IMR-90 (cell line): Measurements from ENCODE around the gene DUSP3. TPM values are rescaled to one million over a fixed set of nuclear protein-coding genes. Genes with fewer than 3 reads are reported as not detected.
A peak's percentile ranks its signal among the peaks of the same experiment; 100 is the strongest.

Experiments
- ATAC-seq: fragments of 200-7000 bp; cut with Tn5 transposase; 2 replicates; pipeline ENCODE4 v1.9.1; 2020; ENCODE audit warnings: low read depth, mild to moderate bottlenecking, moderate library complexity
- BruUV-seq: library from RNA; stranded (reverse); fragments of 400-500 nt; replicated peaks from 2 replicates; lab custom pipeline; 2021; lab: Mats Ljungman, UMichigan
- CTCF ChIA-PET: fragments of 300-600 bp; formaldehyde crosslinking; extraction: SDS; loops from one replicate; lab custom pipeline; 2021; ENCODE audit warnings: antibody characterized with exemption; lab: Yijun Ruan, JAX
- POLR2A ChIA-PET: fragments of 300-600 bp; sonication (Branson Sonifier 250); formaldehyde crosslinking; loops from one replicate; lab custom pipeline; 2022; ENCODE audit warnings: antibody characterized with exemption; ENCODE audit not compliant: unreplicated experiment; lab: Charles Lee
- DNase-seq: peaks from one replicate; pipeline ENCODE4 v3.0.0; 2013
- H2AFZ ChIP-seq: replicated peaks from 2 replicates; pipeline ENCODE3; 2013; ENCODE audit warnings: low read length, mild to moderate bottlenecking; ENCODE audit not compliant: poor library complexity
- H2AK5ac ChIP-seq: 2 replicates; pipeline ENCODE4 v1.6.1; 2013; ENCODE audit warnings: low read depth, low read length, inconsistent platforms
- H2AK9ac ChIP-seq: replicated peaks from 2 replicates; pipeline ENCODE3; 2013; ENCODE audit warnings: mild to moderate bottlenecking, low read depth, low read length, moderate library complexity; ENCODE audit not compliant: poor library complexity
- H2BK120ac ChIP-seq: 2 replicates; pipeline ENCODE4 v1.6.1; 2013; ENCODE audit warnings: low read depth, low read length, inconsistent platforms
- H2BK15ac ChIP-seq: 3 replicates; pipeline ENCODE4 v1.6.1; 2013; ENCODE audit warnings: low read depth, low read length, inconsistent platforms
- H2BK20ac ChIP-seq: 2 replicates; pipeline ENCODE4 v1.6.1; 2013; ENCODE audit warnings: low read depth, mild to moderate bottlenecking, inconsistent platforms, low read length, moderate library complexity
- H2BK5ac ChIP-seq: 2 replicates; pipeline ENCODE4 v1.6.1; 2013; ENCODE audit warnings: mild to moderate bottlenecking, low read depth, low read length, inconsistent platforms; ENCODE audit not compliant: poor library complexity, severe bottlenecking
- H3K14ac ChIP-seq: replicated peaks from 2 replicates; pipeline ENCODE4 v1.6.1; 2013; ENCODE audit warnings: low read depth, low read length, inconsistent platforms
- H3K18ac ChIP-seq: 2 replicates; pipeline ENCODE4 v1.6.1; 2013; ENCODE audit warnings: low read depth, low read length, control low read depth
- H3K23ac ChIP-seq: 2 replicates; pipeline ENCODE4 v1.6.1; 2013; ENCODE audit warnings: low read depth, low read length, inconsistent platforms
- H3K27ac ChIP-seq: 2 replicates; pipeline ENCODE4 v1.5.1; 2013; ENCODE audit warnings: mild to moderate bottlenecking, control low read depth, low read length; ENCODE audit not compliant: insufficient read depth
- H3K27me3 ChIP-seq: 2 replicates; pipeline ENCODE4 v1.6.1; 2013; ENCODE audit warnings: low read length; ENCODE audit not compliant: control insufficient read depth, insufficient read depth
- H3K36me3 ChIP-seq: 2 replicates; pipeline ENCODE4 v1.6.1; 2013; ENCODE audit warnings: low read length, mixed read lengths; ENCODE audit not compliant: control insufficient read depth, insufficient read depth
- H3K4ac ChIP-seq: 2 replicates; pipeline ENCODE4 v1.6.1; 2013; ENCODE audit warnings: low read depth, low read length, inconsistent platforms
- H3K4me1 ChIP-seq: 2 replicates; pipeline ENCODE4 v1.6.1; 2013; ENCODE audit warnings: low read length, mixed read lengths; ENCODE audit not compliant: control insufficient read depth, insufficient read depth
- H3K4me2 ChIP-seq: 2 replicates; pipeline ENCODE4 v1.6.1; 2013; ENCODE audit warnings: low read depth, mild to moderate bottlenecking, control low read depth, low read length, moderate library complexity
- H3K4me3 ChIP-seq: 2 replicates; pipeline ENCODE4 v1.5.1; 2013; ENCODE audit warnings: low read depth, mild to moderate bottlenecking, control low read depth, low read length, moderate library complexity; ENCODE audit not compliant: insufficient read depth
- H3K56ac ChIP-seq: 2 replicates; pipeline ENCODE4 v1.6.1; 2013; ENCODE audit warnings: low read length, inconsistent platforms; ENCODE audit not compliant: insufficient read depth; ENCODE audit errors: extremely low read depth
- H3K79me1 ChIP-seq, 2 experiments: 2 replicates each; pipeline ENCODE4 v1.6.1; 2013; ENCODE audit warnings: low read length in 2 of 2, inconsistent platforms in 1 of 2, low read depth in 1 of 2
- H3K9ac ChIP-seq: 2 replicates; pipeline ENCODE4 v1.6.1; 2013; ENCODE audit warnings: low read depth, low read length, control low read depth
- H3K9me1 ChIP-seq: 2 replicates; pipeline ENCODE4 v1.6.1; 2013; ENCODE audit warnings: low read length, inconsistent platforms; ENCODE audit not compliant: insufficient read depth
- H3K9me3 ChIP-seq: 2 replicates; pipeline ENCODE4 v1.6.1; 2013; ENCODE audit warnings: low read length; ENCODE audit not compliant: control insufficient read depth, insufficient read depth
- H4K20me1 ChIP-seq: 2 replicates; pipeline ENCODE4 v1.6.1; 2013; ENCODE audit warnings: low read length, inconsistent platforms; ENCODE audit not compliant: insufficient read depth
- H4K5ac ChIP-seq: 2 replicates; pipeline ENCODE4 v1.6.1; 2013; ENCODE audit warnings: mild to moderate bottlenecking, low read depth, low read length, control low read depth
- H4K8ac ChIP-seq, 2 experiments: 2 replicates each; pipeline ENCODE4 v1.6.1; 2013; ENCODE audit warnings: low read depth in 2 of 2, low read length in 2 of 2, control low read depth in 1 of 2, inconsistent platforms in 1 of 2
- H4K91ac ChIP-seq: 2 replicates; pipeline ENCODE4 v1.6.1; 2013; ENCODE audit warnings: low read depth, low read length, inconsistent platforms; ENCODE audit not compliant: insufficient read depth
- CEBPB ChIP-seq: IDR thresholded peaks from 2 replicates; pipeline ENCODE4 v1.6.1; 2012; ENCODE audit warnings: low read depth, low read length, improper control_type of control experiment
- CHD1 ChIP-seq: IDR thresholded peaks from 2 replicates; pipeline ENCODE4 v1.6.1; 2012; ENCODE audit warnings: low read depth, low read length, improper control_type of control experiment
- ELK1 ChIP-seq: fragments of 150-350 bp; IDR thresholded peaks from 2 replicates; pipeline ENCODE4 v1.6.1; 2016; ENCODE audit warnings: low read depth, mild to moderate bottlenecking, low read length, moderate library complexity, borderline replicate concordance
- FOS ChIP-seq: fragments of 150-350 bp; IDR thresholded peaks from 2 replicates; pipeline ENCODE4 v1.6.1; 2016; ENCODE audit warnings: low read depth, low read length
- MAFK ChIP-seq: IDR thresholded peaks from 2 replicates; pipeline ENCODE4 v1.6.1; 2012; ENCODE audit warnings: low read depth, low read length, improper control_type of control experiment
- MAZ ChIP-seq: IDR thresholded peaks from 2 replicates; pipeline ENCODE4 v1.6.1; 2012; ENCODE audit warnings: low read depth, mild to moderate bottlenecking, low read length, improper control_type of control experiment, moderate library complexity, borderline replicate concordance
- MXI1 ChIP-seq: IDR thresholded peaks from 2 replicates; pipeline ENCODE4 v1.6.1; 2012; ENCODE audit warnings: low read depth, mild to moderate bottlenecking, low read length, moderate library complexity, borderline replicate concordance
- NFE2L2 ChIP-seq: fragments of 150-350 bp; IDR thresholded peaks from 2 replicates; pipeline ENCODE4 v1.6.1; 2016; ENCODE audit warnings: low read depth, mild to moderate bottlenecking, low read length
- POLR2A ChIP-seq: IDR thresholded peaks from 2 replicates; pipeline ENCODE4 v1.6.1; 2012; ENCODE audit warnings: mild to moderate bottlenecking, low read depth, low read length
- RAD21 ChIP-seq: IDR thresholded peaks from 2 replicates; pipeline ENCODE4 v1.6.1; 2012; ENCODE audit warnings: low read length, improper control_type of control experiment
- RCOR1 ChIP-seq: IDR thresholded peaks from 2 replicates; pipeline ENCODE4 v1.6.1; 2012; ENCODE audit warnings: mild to moderate bottlenecking, low read length, improper control_type of control experiment; ENCODE audit not compliant: insufficient replicate concordance
- RFX5 ChIP-seq: IDR thresholded peaks from 2 replicates; pipeline ENCODE4 v1.8.0; 2012; ENCODE audit warnings: low read depth, mild to moderate bottlenecking, low read length, moderate library complexity
- USF2 ChIP-seq: fragments of 150-350 bp; IDR thresholded peaks from 2 replicates; pipeline ENCODE4 v1.6.1; 2017; ENCODE audit warnings: mild to moderate bottlenecking, antibody characterized with exemption, low read length, low read depth
- WGBS, 2 experiments: methylation state at CpG; one replicate each; pipeline versions ENCODE4 v1.1.5 to v1.1.7; 2013; ENCODE audit warnings: missing lambda C conversion rate in 2 of 2; ENCODE audit not compliant: insufficient read length in 1 of 2; ENCODE audit errors: extremely low coverage in 2 of 2; 5-methylcytosine and 5-hydroxymethylcytosine counted together
- dilution Hi-C: fragments of 300-500 bp; cut with HindIII; formaldehyde crosslinking; loops from one replicate; pipeline ENCODE4 v1.14.3; 2018; ENCODE audit warnings: low sequenced_read_pairs; ENCODE audit not compliant: unreplicated experiment
- in situ Hi-C: fragments of 300-500 bp; cut with MboI; formaldehyde crosslinking; loops from 3 replicates; pipeline ENCODE4 v1.14.3; 2019; ENCODE audit warnings: low sequenced_read_pairs, inconsistent platforms, mixed read lengths
- intact Hi-C: fragments of 100-400 bp; cut with micrococcal nuclease; formaldehyde crosslinking; loops from 2 replicates; pipeline ENCODE4 v1.10.0; 2022
- polyA plus RNA-seq, 3 experiments: library from polyadenylated mRNA; depleted of rRNA; stranded (reverse); fragments of >200 nt; gene quantifications; 2 replicates each; pipeline ENCODE4 v1.2.3, GENCODE V29; 2012; ENCODE audit warnings: low replicate concordance in 1 of 3
- total RNA-seq: library from RNA; depleted of rRNA; stranded (reverse); fragments of >200 nt; gene quantifications from 2 replicates; pipeline ENCODE4 v1.2.3, GENCODE V29; 2012
- TF ChIP-seq, protein P1 (sequence below): conservative IDR thresholded peaks from 2 replicates; pipeline ENCODE4 v1.5.1; 2012; ENCODE audit warnings: mild to moderate bottlenecking, low read depth, low read length, improper control_type of control experiment

Gene DUSP3
- total and polyA plus RNA-seq, 2 of the 4 experiments (the other 2 are of a cell fraction), result 33.3 to 40.9 TPM

DNA sequence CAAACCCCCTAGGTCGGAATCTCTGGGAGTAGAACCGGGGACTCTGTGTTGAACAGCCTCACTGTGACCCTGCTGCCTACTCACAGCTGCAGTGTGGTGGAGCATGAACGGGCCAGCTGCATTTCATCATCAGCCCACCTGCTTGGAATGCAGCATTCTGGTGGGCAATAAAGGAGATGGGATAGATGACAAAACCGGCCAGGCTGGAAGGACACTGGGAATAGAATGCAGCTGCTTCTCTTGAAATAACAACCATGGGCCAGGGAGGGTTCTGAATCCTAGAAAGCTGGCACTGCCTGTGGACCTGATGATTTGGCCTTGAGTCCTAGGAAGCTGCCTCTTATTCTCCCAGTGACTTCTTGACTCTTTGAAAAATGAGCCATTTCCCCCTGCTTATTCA, 25.0 kb upstream of the DUSP3 start:
- Histone ChIP-seq H2BK5ac (no peak overlapping the region), H3K4me2 (no peak overlapping the region), H3K56ac (no peak overlapping the region), H3K4ac (no peak overlapping the region), H2AK5ac (no peak overlapping the region), H3K9me3 (no peaks in the 10 kb centered on the region), H3K9me1 (0 out of 2 replicates have a peak, but pooled peaks cover 5% of the 10 kb centered on the region), H3K79me1 (no peaks in the 10 kb centered on the region; a peak in 1 of 4 replicates), H3K23ac (no peak overlapping the region), H3K27ac (no peak overlapping the region), H3K4me3 (no peak overlapping the region), H2AK9ac (no peak overlapping the region), H3K9ac (no peak overlapping the region), H2BK20ac (no peak overlapping the region), H3K18ac (no peak overlapping the region), H2AFZ (no peak overlapping the region), H4K20me1 (peaks cover 5% of the 10 kb centered on the region; the same call in 1 of the 2 replicates), H3K14ac (no peak overlapping the region), H2BK120ac (no peak overlapping the region), H4K91ac (no peak overlapping the region), H4K5ac (no peak overlapping the region), H3K36me3 (peaks cover 11% of the 10 kb centered on the region), H4K8ac (no peak overlapping the region), H3K27me3 (no peaks in the 10 kb centered on the region), H3K4me1 (peaks cover 2% of the 10 kb centered on the region; the same call in 1 of the 2 replicates), H2BK15ac (no peak overlapping the region)
- in situ Hi-C loops (no loop called here), dilution Hi-C loops (no loop called here), intact Hi-C loops (no loop called here)
- ChIA-PET CTCF (no interaction called here), POLR2A (no interaction called here)
- no peak for TF ChIP-seq RCOR1
- TF ChIP-seq, protein P1, sequence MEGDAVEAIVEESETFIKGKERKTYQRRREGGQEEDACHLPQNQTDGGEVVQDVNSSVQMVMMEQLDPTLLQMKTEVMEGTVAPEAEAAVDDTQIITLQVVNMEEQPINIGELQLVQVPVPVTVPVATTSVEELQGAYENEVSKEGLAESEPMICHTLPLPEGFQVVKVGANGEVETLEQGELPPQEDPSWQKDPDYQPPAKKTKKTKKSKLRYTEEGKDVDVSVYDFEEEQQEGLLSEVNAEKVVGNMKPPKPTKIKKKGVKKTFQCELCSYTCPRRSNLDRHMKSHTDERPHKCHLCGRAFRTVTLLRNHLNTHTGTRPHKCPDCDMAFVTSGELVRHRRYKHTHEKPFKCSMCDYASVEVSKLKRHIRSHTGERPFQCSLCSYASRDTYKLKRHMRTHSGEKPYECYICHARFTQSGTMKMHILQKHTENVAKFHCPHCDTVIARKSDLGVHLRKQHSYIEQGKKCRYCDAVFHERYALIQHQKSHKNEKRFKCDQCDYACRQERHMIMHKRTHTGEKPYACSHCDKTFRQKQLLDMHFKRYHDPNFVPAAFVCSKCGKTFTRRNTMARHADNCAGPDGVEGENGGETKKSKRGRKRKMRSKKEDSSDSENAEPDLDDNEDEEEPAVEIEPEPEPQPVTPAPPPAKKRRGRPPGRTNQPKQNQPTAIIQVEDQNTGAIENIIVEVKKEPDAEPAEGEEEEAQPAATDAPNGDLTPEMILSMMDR, result no peak
- no peak for TF ChIP-seq RAD21
- TF ChIP-seq MXI1, result no peak
- no peak for TF ChIP-seq FOS
- no peak for TF ChIP-seq ELK1
- TF ChIP-seq USF2, result no peak
- no peak for TF ChIP-seq MAFK
- no peak for TF ChIP-seq RFX5
- no peak for TF ChIP-seq CEBPB
- TF ChIP-seq MAZ, result no peak
- TF ChIP-seq NFE2L2, result no peak
- TF ChIP-seq POLR2A, result no peak
- no peak for TF ChIP-seq CHD1
- DNase-seq, result peak; percentile 14
- no TSS peak for BruUV-seq
- ATAC-seq, result peak; percentile 61
- WGBS, 2 experiments, result 7% methylated on average over 3 of the region's 4 CpGs; no CpG with 5 or more reads in 1 of the 2 experiments
